PC-3 (cell line): ENCODE measurements around the gene SF3B2.

Source experiments
- EZH2 ChIP-seq: fragments of 300-600 bp; sonication (generic); IDR thresholded peaks from one replicate; pipeline ENCODE4 v1.6.1; 2017; ENCODE audit warnings: antibody characterized with exemption, mild to moderate bottlenecking, low read length; ENCODE audit not compliant: unreplicated experiment
- EZH2phosphoT487 ChIP-seq: fragments of 300-600 bp; sonication (generic); IDR thresholded peaks from 2 replicates; pipeline ENCODE4 v1.6.1; 2018; ENCODE audit warnings: mild to moderate bottlenecking, antibody characterized with exemption, low read length, borderline replicate concordance
- TF ChIP-seq, protein P1 (sequence below): fragments of 300-600 bp; sonication (generic); conservative IDR thresholded peaks from 2 replicates; pipeline ENCODE4 v1.5.1; 2017; ENCODE audit warnings: antibody characterized with exemption, low read depth, mild to moderate bottlenecking, low read length

DNA sequence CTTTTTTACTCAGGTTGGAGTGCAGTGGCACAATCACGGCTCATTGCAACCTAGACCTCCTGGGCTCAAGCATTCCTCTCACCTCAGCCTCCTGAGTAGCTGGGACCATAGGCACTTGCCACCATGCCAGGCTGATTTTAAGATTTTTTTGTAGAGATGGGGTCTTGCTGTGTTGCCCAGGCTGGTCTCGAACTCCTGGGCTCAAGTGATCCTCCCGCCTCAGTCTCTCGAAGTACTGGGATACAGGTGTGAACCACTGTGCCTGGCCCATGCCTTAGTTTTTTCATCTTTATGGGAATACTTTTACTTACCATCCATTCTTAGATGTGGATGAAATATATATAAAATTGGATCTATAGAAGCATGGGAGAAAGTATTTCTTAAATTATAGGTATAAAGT, 23.1 kb downstream of the SF3B2 start:
- TF ChIP-seq, protein P1, sequence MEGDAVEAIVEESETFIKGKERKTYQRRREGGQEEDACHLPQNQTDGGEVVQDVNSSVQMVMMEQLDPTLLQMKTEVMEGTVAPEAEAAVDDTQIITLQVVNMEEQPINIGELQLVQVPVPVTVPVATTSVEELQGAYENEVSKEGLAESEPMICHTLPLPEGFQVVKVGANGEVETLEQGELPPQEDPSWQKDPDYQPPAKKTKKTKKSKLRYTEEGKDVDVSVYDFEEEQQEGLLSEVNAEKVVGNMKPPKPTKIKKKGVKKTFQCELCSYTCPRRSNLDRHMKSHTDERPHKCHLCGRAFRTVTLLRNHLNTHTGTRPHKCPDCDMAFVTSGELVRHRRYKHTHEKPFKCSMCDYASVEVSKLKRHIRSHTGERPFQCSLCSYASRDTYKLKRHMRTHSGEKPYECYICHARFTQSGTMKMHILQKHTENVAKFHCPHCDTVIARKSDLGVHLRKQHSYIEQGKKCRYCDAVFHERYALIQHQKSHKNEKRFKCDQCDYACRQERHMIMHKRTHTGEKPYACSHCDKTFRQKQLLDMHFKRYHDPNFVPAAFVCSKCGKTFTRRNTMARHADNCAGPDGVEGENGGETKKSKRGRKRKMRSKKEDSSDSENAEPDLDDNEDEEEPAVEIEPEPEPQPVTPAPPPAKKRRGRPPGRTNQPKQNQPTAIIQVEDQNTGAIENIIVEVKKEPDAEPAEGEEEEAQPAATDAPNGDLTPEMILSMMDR: no peak
- no peak for TF ChIP-seq EZH2phosphoT487
- no peak for TF ChIP-seq EZH2
